ENCODE results near the gene UQCRH.

Gene UQCRH

DNA sequence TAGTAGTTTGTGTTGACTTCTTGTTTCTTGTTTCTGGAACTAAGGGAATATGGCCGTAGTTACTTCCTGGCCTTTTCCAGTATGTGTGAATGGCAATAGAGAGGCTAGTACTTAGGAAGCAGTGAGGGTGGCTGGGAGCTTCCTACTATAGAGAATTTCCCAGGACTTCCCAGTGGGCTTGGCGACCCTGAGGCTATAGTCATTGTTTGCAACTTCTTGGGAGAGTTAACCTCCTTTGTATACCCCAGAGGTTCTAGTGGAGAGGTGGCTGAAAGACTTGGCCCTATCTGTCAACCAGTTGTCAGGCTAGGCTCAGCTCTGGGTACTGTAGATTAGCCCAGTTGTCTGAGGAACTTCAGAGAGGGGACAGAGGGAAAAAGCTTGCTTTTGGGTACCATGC is 40.4 kb upstream of the UQCRH start:
- TF ChIP-seq FOXP2 (optimal IDR thresholded peaks at IDR 0.05; ENCODE audit: borderline replicate concordance, extremely low read depth, extremely low read length, insufficient read depth) (no peak), TAF1 (IDR thresholded peaks at IDR 0.05; ENCODE audit: borderline replicate concordance, insufficient read depth, low read length) (no peak), POLR2AphosphoS5 (IDR thresholded peaks at IDR 0.05; ENCODE audit: low read depth, low read length) (no peak), SIN3A (IDR thresholded peaks at IDR 0.05; ENCODE audit: borderline replicate concordance, insufficient read depth, low read length) (no peak)
- TF ChIP-seq, protein P1, sequence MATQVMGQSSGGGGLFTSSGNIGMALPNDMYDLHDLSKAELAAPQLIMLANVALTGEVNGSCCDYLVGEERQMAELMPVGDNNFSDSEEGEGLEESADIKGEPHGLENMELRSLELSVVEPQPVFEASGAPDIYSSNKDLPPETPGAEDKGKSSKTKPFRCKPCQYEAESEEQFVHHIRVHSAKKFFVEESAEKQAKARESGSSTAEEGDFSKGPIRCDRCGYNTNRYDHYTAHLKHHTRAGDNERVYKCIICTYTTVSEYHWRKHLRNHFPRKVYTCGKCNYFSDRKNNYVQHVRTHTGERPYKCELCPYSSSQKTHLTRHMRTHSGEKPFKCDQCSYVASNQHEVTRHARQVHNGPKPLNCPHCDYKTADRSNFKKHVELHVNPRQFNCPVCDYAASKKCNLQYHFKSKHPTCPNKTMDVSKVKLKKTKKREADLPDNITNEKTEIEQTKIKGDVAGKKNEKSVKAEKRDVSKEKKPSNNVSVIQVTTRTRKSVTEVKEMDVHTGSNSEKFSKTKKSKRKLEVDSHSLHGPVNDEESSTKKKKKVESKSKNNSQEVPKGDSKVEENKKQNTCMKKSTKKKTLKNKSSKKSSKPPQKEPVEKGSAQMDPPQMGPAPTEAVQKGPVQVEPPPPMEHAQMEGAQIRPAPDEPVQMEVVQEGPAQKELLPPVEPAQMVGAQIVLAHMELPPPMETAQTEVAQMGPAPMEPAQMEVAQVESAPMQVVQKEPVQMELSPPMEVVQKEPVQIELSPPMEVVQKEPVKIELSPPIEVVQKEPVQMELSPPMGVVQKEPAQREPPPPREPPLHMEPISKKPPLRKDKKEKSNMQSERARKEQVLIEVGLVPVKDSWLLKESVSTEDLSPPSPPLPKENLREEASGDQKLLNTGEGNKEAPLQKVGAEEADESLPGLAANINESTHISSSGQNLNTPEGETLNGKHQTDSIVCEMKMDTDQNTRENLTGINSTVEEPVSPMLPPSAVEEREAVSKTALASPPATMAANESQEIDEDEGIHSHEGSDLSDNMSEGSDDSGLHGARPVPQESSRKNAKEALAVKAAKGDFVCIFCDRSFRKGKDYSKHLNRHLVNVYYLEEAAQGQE (IDR thresholded peaks at IDR 0.05; ENCODE audit: insufficient read depth in 1 of 2, low read depth in 2 of 2, low read length in 2 of 2): no peak

GRCh38 chr1:46268578-46268977 is 34.9 kb upstream of the UQCRH start:
- TF ChIP-seq POLR2AphosphoS5 (IDR thresholded peaks at IDR 0.05; ENCODE audit: low read depth, low read length): no peak
- TF ChIP-seq SIN3A (IDR thresholded peaks at IDR 0.05; ENCODE audit: borderline replicate concordance, insufficient read depth, low read length): no peak
- TF ChIP-seq, protein P1 (IDR thresholded peaks at IDR 0.05; ENCODE audit: insufficient read depth in 1 of 2, low read depth in 2 of 2, low read length in 2 of 2): no peak
- no peak for TF ChIP-seq FOXP2 (optimal IDR thresholded peaks at IDR 0.05; ENCODE audit: borderline replicate concordance, extremely low read depth, extremely low read length, insufficient read depth)
- TF ChIP-seq TAF1 (IDR thresholded peaks at IDR 0.05; ENCODE audit: borderline replicate concordance, insufficient read depth, low read length): no peak

DNA sequence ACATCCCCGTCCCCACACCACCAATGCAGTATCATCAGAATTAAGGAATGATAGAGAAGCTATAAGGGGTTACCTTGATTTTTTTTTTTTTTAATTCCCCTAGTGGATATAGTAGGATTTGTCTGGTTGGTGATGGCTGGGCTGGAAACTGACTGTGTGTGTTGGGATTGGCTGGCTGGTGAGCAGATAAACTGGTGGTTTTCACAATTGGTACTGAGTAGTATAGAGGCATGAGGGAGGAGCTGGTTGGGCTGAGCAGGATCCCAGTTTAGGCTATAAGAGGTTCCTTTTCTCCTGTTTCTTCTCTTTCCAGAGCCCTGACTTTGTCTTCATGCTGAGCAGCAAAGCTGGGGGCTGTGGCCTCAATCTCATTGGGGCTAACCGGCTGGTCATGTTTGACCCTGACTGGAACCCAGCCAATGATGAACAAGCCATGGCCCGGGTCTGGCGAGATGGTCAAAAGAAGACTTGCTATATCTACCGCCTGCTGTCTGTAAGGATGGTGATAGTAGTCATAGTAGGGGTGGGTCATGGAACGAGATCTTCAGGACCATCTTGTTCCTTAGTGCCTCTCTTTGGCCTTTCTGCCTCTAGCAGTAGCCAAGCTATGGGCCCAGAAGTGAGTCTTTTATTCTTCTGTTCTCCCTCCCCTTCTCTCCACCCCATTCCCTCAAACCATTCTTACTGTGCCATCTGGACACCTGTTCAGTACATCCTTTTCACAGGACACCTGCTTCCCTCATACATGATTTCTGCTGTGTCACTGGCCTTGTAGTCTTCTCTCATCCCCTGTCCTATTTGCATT is 29.1 kb upstream of the UQCRH start:
- TF ChIP-seq SIN3A (IDR thresholded peaks at IDR 0.05; ENCODE audit: borderline replicate concordance, insufficient read depth, low read length) (no peak), POLR2AphosphoS5 (IDR thresholded peaks at IDR 0.05; ENCODE audit: low read depth, low read length) (peak; percentile 19; the same call in 1 of the 2 replicates)

DNA sequence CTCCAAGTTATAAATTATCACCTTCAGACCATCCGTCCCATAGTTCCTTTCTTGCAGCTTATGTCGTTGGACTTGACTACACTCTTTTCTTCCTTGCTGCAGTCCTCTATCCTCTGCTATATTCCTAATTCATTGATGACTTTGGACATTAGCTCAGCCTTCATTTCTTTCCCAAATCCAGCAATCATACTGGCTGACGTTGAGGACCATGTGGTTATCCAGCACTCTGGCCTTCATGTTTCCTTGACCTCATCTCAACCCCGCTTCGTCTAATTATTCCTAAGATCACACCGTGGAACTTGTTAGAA is 28.5 kb upstream of the UQCRH start:
- TF ChIP-seq, protein P1 (IDR thresholded peaks at IDR 0.05; ENCODE audit: insufficient read depth in 1 of 2, low read depth in 2 of 2, low read length in 2 of 2): no peak
- TF ChIP-seq SIN3A (IDR thresholded peaks at IDR 0.05; ENCODE audit: borderline replicate concordance, insufficient read depth, low read length): no peak
- TF ChIP-seq POLR2AphosphoS5 (IDR thresholded peaks at IDR 0.05; ENCODE audit: low read depth, low read length): no peak

DNA sequence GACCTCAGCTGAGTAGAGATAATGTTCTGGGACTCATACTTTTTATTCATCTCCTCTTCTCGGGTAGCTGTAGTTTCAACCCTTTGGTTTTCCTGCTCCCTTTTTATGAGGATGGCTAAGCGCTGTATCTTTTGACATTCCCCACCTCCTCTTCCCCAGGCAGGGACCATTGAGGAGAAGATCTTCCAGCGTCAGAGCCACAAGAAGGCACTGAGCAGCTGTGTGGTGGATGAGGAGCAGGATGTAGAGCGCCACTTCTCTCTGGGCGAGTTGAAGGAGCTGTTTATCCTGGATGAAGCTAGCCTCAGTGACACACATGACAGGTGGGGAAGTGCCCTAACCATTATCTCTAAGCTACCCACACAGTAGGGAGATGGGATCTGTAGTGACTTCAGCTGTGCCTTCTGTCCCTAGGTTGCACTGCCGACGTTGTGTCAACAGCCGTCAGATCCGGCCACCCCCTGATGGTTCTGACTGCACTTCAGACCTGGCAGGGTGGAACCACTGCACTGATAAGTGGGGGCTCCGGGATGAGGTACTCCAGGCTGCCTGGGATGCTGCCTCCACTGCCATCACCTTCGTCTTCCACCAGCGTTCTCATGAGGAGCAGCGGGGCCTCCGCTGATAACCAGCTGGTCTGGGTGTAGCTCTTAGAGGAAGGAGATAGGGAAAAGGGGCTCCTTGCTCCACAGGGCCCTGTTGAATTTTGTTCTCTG is 25.7 kb upstream of the UQCRH start:
- TF ChIP-seq SIN3A (IDR thresholded peaks at IDR 0.05; ENCODE audit: borderline replicate concordance, insufficient read depth, low read length) (no peak), TAF1 (IDR thresholded peaks at IDR 0.05; ENCODE audit: borderline replicate concordance, insufficient read depth, low read length) (no peak)

DNA sequence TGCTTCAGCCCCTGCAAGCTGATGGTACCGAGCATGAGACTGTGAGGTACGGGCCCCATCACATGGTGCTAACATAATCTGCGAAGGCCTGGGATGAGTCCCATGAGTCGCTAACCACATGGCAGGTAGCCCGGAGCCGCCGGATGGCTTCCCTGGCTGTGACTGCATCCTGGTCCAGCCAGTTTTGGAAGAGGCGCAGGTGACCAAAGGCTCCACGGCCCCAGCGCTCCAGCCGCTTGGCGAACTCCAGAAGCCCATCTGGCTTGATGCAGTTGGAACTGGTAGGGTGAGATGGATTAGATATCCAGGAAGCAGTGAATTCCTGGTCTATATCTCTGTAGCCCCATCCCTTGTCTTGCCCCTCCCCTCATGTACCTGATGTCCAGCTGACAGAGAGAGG is 24.7 kb upstream of the UQCRH start:
- TF ChIP-seq POLR2AphosphoS5 (IDR thresholded peaks at IDR 0.05; ENCODE audit: low read depth, low read length) (no peak; the same call in 1 of the 2 replicates), SIN3A (IDR thresholded peaks at IDR 0.05; ENCODE audit: borderline replicate concordance, insufficient read depth, low read length) (no peak), TAF1 (IDR thresholded peaks at IDR 0.05; ENCODE audit: borderline replicate concordance, insufficient read depth, low read length) (no peak), FOXP2 (optimal IDR thresholded peaks at IDR 0.05; ENCODE audit: borderline replicate concordance, extremely low read depth, extremely low read length, insufficient read depth) (no peak)
- TF ChIP-seq, protein P1 (IDR thresholded peaks at IDR 0.05; ENCODE audit: insufficient read depth in 1 of 2, low read depth in 2 of 2, low read length in 2 of 2): no peak

Measured in PFSK-1 (cell line).